Upper lobe of left lung (tissue), 4 donors: ENCODE measurements around the gene ZBED6.

Source experiments
- EP300 ChIP-seq, 4 donors: sonication (generic); formaldehyde crosslinking; IDR thresholded peaks; one replicate each; pipeline ENCODE4 v1.5.1; 2017; ENCODE audit warnings: antibody characterized with exemption in 4 of 4, control low read depth in 2 of 4
- POLR2A ChIP-seq, 4 donors: fragments of 450-650 bp; IDR thresholded peaks; one replicate each; pipeline ENCODE4 v1.5.1; 2016 to 2017; ENCODE audit warnings: antibody characterized with exemption in 4 of 4, mild to moderate bottlenecking in 2 of 4
- TF ChIP-seq, protein P1 (sequence below), 6 experiments: fragments of 450-650 bp in 4 of 6; fragments of 200-600 bp in 2 of 6; sonication (generic) in 2 of 6; IDR thresholded peaks; one replicate each; pipeline ENCODE4 v1.5.1; 2016 to 2019; ENCODE audit warnings: antibody characterized with exemption in 6 of 6

DNA sequence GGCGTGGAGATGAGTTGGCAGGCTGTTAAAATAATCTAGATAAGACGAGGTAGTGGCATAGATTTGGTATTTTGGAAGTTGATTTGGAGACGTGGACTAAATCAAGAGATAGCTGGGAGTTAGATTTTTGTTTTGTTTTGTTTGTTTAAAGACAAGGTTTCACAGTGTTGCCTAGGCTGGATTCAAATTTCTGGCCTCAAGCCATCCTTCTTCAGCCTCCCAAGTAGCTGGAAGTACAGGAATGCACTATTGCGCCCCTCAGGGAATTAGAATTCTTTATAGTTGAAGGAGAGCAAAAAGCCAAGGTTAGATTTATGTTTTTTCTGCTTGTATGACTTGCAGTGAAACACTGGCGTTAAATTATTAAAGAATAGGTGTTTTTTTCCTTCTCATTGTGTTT lies 43.7 kb downstream of the ZBED6 start:
- TF ChIP-seq, protein P1, sequence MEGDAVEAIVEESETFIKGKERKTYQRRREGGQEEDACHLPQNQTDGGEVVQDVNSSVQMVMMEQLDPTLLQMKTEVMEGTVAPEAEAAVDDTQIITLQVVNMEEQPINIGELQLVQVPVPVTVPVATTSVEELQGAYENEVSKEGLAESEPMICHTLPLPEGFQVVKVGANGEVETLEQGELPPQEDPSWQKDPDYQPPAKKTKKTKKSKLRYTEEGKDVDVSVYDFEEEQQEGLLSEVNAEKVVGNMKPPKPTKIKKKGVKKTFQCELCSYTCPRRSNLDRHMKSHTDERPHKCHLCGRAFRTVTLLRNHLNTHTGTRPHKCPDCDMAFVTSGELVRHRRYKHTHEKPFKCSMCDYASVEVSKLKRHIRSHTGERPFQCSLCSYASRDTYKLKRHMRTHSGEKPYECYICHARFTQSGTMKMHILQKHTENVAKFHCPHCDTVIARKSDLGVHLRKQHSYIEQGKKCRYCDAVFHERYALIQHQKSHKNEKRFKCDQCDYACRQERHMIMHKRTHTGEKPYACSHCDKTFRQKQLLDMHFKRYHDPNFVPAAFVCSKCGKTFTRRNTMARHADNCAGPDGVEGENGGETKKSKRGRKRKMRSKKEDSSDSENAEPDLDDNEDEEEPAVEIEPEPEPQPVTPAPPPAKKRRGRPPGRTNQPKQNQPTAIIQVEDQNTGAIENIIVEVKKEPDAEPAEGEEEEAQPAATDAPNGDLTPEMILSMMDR (IDR thresholded peaks at IDR 0.05), result no peak
- TF ChIP-seq EP300 (IDR thresholded peaks at IDR 0.05) (no peak), POLR2A (IDR thresholded peaks at IDR 0.05) (no peak)
